Measurements from ENCODE around the gene EPB41L4B.
"Not testable (repeated sequence)": the region's sequence is repeated elsewhere in the genome, so short reads cannot be mapped to it uniquely, and the experiment has no call there.

EPB41L4B gene

GRCh38 chr9:109320742-109321448 is at the start of gene EPB41L4B:
TSS of gene EPB41L4B (minus strand) at chr9:109321059. CDS start at chr9:109320446, 613 bp downstream.
- peak; percentile 71 for DNase-seq

- DNase-seq = no peak
Observed at GRCh38 chr9:109369285-109369684, 48.4 kb upstream of the EPB41L4B start.

DNA sequence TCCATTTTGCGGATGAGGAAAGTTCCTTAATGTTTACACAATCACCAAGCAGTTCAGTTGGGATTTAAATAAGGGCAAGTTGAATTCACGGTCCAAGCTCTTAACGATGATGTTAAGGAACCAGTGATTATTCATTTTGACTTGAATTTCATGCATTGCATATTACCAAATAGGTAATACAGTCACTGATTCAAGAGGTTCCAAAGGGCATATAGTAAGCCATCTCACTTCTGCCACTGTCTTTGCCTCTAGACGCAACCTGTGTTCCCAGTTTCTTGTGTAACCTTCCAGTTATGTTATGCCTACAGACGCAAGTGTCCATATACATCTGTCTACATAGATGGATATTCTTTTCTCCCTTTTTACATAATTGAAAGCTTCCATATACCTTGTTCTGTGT is 39.9 kb upstream of the EPB41L4B start:
- DNase-seq = no peak

- not testable (repeated sequence) for DNase-seq
Observed at GRCh38 chr9:109358968-109359603, 38.2 kb upstream of the EPB41L4B start.

DNA sequence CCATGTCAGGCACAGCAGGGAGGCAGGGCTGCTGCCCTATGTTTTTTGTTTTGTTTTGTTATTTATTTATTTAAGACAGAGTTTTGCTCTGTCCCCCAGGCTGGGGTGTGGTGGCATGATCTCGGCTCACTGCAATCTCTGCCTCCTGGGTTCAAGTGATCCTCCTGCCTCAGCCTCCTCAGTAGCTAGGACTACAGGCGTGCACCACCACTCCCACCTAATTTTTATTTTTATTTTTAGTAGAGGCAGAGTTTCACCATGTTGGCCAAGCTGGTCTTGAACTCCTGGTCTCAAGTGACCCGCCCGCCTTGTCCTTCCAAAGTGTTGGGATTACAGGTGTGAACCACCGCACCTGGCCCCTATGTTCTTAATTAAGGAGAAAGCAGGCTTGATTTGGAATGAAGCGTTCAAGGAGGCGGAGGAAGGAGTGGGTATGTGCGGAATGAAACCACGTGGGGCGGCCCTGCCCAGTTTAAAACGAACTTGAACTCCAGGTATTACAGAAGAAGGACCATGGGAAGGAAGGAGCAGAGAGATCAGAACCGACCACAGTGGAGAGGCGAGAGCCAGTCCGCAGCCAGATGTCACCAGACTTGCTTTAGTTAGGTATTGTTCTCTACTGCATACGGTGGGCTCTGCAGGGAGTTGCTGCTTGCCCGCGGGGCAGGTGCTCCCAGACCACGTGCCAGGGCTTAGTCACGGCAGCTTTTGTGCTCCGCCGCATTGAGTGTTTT is 34.9 kb upstream of the EPB41L4B start:
- no peak for DNase-seq

- no peak for DNase-seq
Observed at GRCh38 chr9:109354190-109354589, 33.3 kb upstream of the EPB41L4B start.

DNA sequence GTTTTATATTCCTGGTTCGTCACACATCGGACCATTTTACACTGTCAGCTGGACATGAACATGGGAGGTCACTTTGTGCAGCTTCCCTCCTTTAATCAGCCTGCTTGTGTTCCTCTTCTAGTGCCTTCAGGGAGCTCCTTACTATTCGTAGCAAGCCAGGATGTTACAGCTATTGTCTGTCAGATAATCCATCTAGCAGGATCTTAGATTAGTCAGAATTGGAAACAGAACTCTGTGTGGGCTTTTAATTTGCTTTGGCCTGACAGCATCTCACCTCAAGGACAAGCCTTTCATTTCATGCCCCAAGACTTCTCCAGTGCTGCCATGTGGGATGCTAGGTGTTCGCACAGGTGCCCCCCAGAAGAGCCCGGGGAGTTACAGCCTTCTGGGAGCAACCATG is 30.2 kb upstream of the EPB41L4B start:
- DNase-seq = no peak

- DNase-seq = peak; percentile 67
Observed at GRCh38 chr9:109349421-109349846, 28.6 kb upstream of the EPB41L4B start.

DNA sequence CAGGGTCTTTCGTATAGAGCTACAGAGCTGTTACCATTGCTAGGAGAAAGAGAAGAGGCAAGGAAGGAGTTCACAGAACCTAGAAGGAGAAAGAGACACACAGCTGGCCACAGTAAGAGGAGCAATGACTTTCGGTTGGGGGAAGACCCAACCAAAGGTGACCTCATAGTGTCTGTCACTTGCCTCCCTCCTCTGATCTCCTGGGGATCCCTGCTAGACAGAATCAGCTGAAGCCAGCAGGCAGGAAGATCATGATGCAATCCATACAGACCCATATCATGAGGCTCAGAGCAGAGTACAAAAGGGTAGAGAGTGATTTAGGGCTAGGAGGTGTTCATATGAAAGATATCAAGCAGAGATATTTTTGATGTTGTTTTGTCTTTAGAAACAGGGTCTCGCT is 26.0 kb upstream of the EPB41L4B start:
- DNase-seq = no peak

DNA sequence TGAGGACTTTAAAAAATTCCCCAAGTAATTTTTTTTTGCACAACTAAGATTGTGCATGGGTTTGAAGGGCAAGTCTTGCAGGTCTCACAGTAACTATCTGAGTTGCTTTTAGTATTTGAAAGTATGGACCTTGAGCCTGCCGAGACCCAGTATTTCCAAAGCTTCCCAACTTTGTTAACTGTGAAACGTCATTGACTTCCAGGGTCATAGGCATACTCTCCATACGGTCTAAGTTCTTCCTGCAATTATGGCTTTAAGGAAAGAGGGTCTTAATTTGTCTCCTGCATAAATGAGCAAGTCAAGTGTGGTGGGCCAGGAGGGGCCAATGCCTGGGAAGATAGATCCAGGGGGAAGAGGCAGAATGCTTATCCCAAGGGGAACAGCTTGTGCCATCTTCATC is 24.0 kb upstream of the EPB41L4B start:
- no peak for DNase-seq

DNA sequence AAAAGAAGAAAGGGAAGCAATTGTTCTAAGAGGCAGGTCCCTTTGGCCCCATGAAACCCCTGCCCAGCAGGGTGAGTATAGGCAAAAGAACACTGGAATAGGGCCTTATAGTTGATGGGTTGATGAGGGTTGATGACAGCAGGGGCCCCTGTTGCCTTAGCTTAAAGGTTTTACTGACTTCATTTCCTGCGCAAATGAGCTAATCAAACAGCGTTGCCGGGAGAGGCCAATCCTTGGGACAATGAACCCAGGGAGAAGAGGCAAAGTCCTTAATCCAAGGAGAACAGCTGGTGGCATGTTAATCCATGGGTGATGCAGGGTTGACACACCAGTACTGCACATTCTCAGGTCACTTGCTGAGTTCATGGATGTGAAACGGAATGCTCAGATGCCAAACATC is 22.0 kb upstream of the EPB41L4B start:
- DNase-seq = no peak

- DNase-seq = no peak
Observed at GRCh38 chr9:109341561-109341960, 20.7 kb upstream of the EPB41L4B start.

DNA sequence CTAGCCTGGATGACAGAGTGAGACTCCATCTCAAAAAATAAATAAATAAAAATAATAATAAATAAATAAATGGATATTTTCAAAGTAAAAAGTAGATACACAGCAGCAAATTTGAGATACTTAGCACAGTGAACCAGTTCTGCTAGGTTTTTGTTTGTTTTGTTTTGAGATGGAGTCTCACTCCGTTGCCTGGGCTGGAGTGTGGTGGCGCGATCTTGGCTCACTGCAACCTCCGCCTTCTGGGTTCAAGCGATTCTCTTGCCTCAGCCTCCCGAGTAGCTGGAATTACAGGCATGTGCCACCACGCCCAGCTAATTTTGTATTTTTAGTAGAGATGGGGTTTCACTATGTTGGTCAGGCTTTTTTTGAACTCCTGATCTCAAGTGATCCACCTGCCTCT is 20.1 kb upstream of the EPB41L4B start:
- DNase-seq = not testable (repeated sequence)

- DNase-seq = no peak
Observed at GRCh38 chr9:109336409-109336808, 15.6 kb upstream of the EPB41L4B start.

DNA sequence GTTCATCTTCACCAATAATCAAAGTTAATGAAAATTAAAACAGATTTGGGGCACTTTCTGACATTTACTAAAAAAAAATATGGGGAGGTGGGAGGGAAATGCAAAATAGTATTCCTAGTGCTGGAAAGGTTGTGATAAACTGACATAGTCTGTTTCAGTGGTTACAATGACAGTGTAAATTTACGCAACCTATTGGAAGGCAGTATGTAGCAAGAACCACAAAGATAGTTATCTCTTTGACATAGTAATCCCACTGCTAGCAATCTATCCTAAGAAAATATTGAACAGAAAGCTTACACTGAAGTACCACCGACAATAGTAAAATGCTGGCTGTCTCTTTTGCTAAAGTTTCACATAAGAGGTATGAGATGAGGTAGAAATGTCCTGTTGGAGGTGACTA is 15.1 kb upstream of the EPB41L4B start:
- DNase-seq = no peak

GRCh38 chr9:109335121-109335520 is 14.3 kb upstream of the EPB41L4B start:
- DNase-seq = no peak

DNA sequence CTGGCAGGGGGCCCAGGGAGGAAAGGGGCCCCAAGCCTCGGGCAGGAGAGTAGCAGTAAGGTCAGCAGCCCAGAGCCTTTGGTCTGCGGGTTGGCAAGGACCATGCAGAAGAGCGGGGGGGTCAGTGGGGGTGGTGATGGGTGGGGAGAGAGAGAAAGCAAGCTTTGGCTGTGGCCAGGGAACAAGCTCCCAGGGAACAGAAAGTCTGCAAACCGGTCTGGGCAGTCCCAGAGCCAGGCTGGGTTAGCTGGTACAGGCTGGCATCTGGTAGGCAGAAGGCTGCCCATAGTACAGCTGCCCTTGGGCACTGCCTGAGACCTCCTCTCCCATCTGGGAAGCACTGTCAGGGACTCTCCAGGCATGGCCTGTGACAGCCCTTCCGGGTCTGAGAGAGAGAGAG is 10.5 kb upstream of the EPB41L4B start:
- no peak for DNase-seq

- DNase-seq = no peak
Observed at GRCh38 chr9:109329638-109330258, 8.9 kb upstream of the EPB41L4B start.

GRCh38 chr9:109328978-109329637 is 8.2 kb upstream of the EPB41L4B start:
- DNase-seq = no peak

GRCh38 chr9:109325089-109325488 is 4.2 kb upstream of the EPB41L4B start:
- DNase-seq = no peak

- no peak for DNase-seq
Observed at GRCh38 chr9:109323771-109324170, 2.9 kb upstream of the EPB41L4B start.

- no peak for DNase-seq
Observed at GRCh38 chr9:109321727-109322126, 868 bp upstream of the EPB41L4B start.

GRCh38 chr9:109320331-109320741 is 523 bp downstream of the EPB41L4B start:
- DNase-seq = no peak
